ENCODE data around the gene PNPLA3. TPM values are rescaled to one million over a fixed set of nuclear protein-coding genes. Genes with fewer than 3 reads are reported as not detected.

PNPLA3 gene
- polyA plus RNA-seq, 1 experiment, result 4.8 TPM

- ChIA-PET CTCF (interaction anchor here (0.5 to 6.9 kb wide), 59 partner anchors 8 to 1103 kb away, joined by 3 to 150 read pairs (median 4); partner anchors contain the start of gene PNPLA3), POLR2A (interaction anchor here (0.6 kb wide), 1 partner anchor 706 kb away, joined by 3 read pairs; no protein-coding TSS in a partner anchor)
- peak; percentile 96 for TF ChIP-seq CTCF (IDR thresholded peaks at IDR 0.05; ENCODE audit: insufficient read depth, low read depth, low read length)
- no peak overlapping the region for H3K4me3 ChIP-seq (ENCODE audit: low read depth, low read length)
- no peak for DNase-seq (ENCODE audit: low read depth)
- peaks cover 41% of the 10 kb centered on the region for H3K36me3 ChIP-seq (ENCODE audit: control insufficient read depth, insufficient read depth, low read length)
- no peaks in the 10 kb centered on the region for H3K27me3 ChIP-seq (ENCODE audit: control insufficient read depth, insufficient read depth, low read length)
Observed at GRCh38 chr22:43993072-43993760, 69.6 kb downstream of the PNPLA3 start.

GRCh38 chr22:43994006-43994405 lies 70.4 kb downstream of the PNPLA3 start:
- Histone ChIP-seq H3K27me3 (ENCODE audit: control insufficient read depth, insufficient read depth, low read length) (no peaks in the 10 kb centered on the region), H3K36me3 (ENCODE audit: control insufficient read depth, insufficient read depth, low read length) (peaks cover 40% of the 10 kb centered on the region)

GRCh38 chr22:43994416-43994815 lies 70.8 kb downstream of the PNPLA3 start:
- no peak for DNase-seq (ENCODE audit: low read depth)
- ChIA-PET CTCF (interaction anchor here (0.8 to 6.9 kb wide), 12 partner anchors 12 to 678 kb away, joined by 3 to 150 read pairs (median 6); no protein-coding TSS in a partner anchor), POLR2A (no interaction called here)
- H3K27me3 ChIP-seq (ENCODE audit: control insufficient read depth, insufficient read depth, low read length), result no peaks in the 10 kb centered on the region
- no peak for TF ChIP-seq CTCF (IDR thresholded peaks at IDR 0.05; ENCODE audit: insufficient read depth, low read depth, low read length)
- peaks cover 40% of the 10 kb centered on the region for H3K36me3 ChIP-seq (ENCODE audit: control insufficient read depth, insufficient read depth, low read length)
- H3K4me3 ChIP-seq (ENCODE audit: low read depth, low read length), result no peak overlapping the region

More at GRCh38 chr22:43994006-43994405, 70.4 kb downstream of the PNPLA3 start:
- POLR2A ChIA-PET, result no interaction called here
- no peak for TF ChIP-seq CTCF (IDR thresholded peaks at IDR 0.05; ENCODE audit: insufficient read depth, low read depth, low read length)
- CTCF ChIA-PET, result interaction anchor here (0.8 to 6.9 kb wide), 30 partner anchors 11 to 1103 kb away, joined by 3 to 150 read pairs (median 5); no protein-coding TSS in a partner anchor
- no peak overlapping the region for H3K4me3 ChIP-seq (ENCODE audit: low read depth, low read length)
- no peak for DNase-seq (ENCODE audit: low read depth)

- no peak for DNase-seq (ENCODE audit: low read depth)
- ChIA-PET POLR2A (no interaction called here), CTCF (interaction anchor here (0.6 to 6.9 kb wide), 3 partner anchors 78 to 630 kb away, joined by 3 to 150 read pairs (median 3); no protein-coding TSS in a partner anchor)
- no peak overlapping the region for H3K4me3 ChIP-seq (ENCODE audit: low read depth, low read length)
- TF ChIP-seq CTCF (IDR thresholded peaks at IDR 0.05; ENCODE audit: insufficient read depth, low read depth, low read length), result no peak
- H3K27me3 ChIP-seq (ENCODE audit: control insufficient read depth, insufficient read depth, low read length), result no peaks in the 10 kb centered on the region
- H3K36me3 ChIP-seq (ENCODE audit: control insufficient read depth, insufficient read depth, low read length), result peaks cover 35% of the 10 kb centered on the region
Observed at GRCh38 chr22:43995057-43995685, 71.6 kb downstream of the PNPLA3 start.

GRCh38 chr22:43995798-43996169 lies 72.2 kb downstream of the PNPLA3 start:
- CTCF ChIA-PET, result interaction anchor here (0.6 to 6.9 kb wide), 2 partner anchors 77 to 629 kb away, joined by 3 to 150 read pairs; no protein-coding TSS in a partner anchor
- Histone ChIP-seq H3K4me3 (ENCODE audit: low read depth, low read length) (no peak overlapping the region), H3K36me3 (ENCODE audit: control insufficient read depth, insufficient read depth, low read length) (peaks cover 33% of the 10 kb centered on the region), H3K27me3 (ENCODE audit: control insufficient read depth, insufficient read depth, low read length) (no peaks in the 10 kb centered on the region)
- POLR2A ChIA-PET, result no interaction called here
- TF ChIP-seq CTCF (IDR thresholded peaks at IDR 0.05; ENCODE audit: insufficient read depth, low read depth, low read length), result no peak
- DNase-seq (ENCODE audit: low read depth), result no peak

All from BJ (cell line).